ENCODE results near the gene ATXN7L3.
A peak's percentile ranks its signal among the peaks of the same experiment; 100 is the strongest.
"Not testable (repeated sequence)": the region's sequence is repeated elsewhere in the genome, so short reads cannot be mapped to it uniquely, and the experiment has no call there.

The ATXN7L3 gene

GRCh38 chr17:44199553-44200477 is at the start of gene ATXN7L3:
TSS of gene ATXN7L3 (minus strand) at chr17:44199884. CDS start at chr17:44198070, 1,814 bp downstream.
- H3K27ac ChIP-seq = peak within 1 kb of the TSS; percentile 92
- TF ChIP-seq ZFX (IDR thresholded peaks at IDR 0.05) = no peak

GRCh38 chr17:44247876-44248736 is 48.4 kb upstream of the ATXN7L3 start:
- no peak for TF ChIP-seq ZFX (IDR thresholded peaks at IDR 0.05)
- no peak for TF ChIP-seq CTCF (conservative IDR thresholded peaks at IDR 0.05)
- H3K27ac ChIP-seq = no peak overlapping the region

- no peak for TF ChIP-seq CTCF (conservative IDR thresholded peaks at IDR 0.05)
- TF ChIP-seq ZFX (IDR thresholded peaks at IDR 0.05) = no peak
- H3K27ac ChIP-seq = no peak overlapping the region
Observed at GRCh38 chr17:44247440-44247841, 47.8 kb upstream of the ATXN7L3 start.

- no peak for TF ChIP-seq ZFX (IDR thresholded peaks at IDR 0.05)
- no peak for TF ChIP-seq CTCF (conservative IDR thresholded peaks at IDR 0.05)
- H3K27ac ChIP-seq = no peak overlapping the region
Observed at GRCh38 chr17:44241106-44241624, 41.5 kb upstream of the ATXN7L3 start.

GRCh38 chr17:44237886-44238285 is 38.2 kb upstream of the ATXN7L3 start:
- not testable (repeated sequence) for H3K27ac ChIP-seq

GRCh38 chr17:44236444-44236991 is 36.8 kb upstream of the ATXN7L3 start:
- H3K27ac ChIP-seq = no peak overlapping the region
- TF ChIP-seq CTCF (conservative IDR thresholded peaks at IDR 0.05) = no peak
- TF ChIP-seq ZFX (IDR thresholded peaks at IDR 0.05) = no peak

- H3K27ac ChIP-seq = no peak overlapping the region
- TF ChIP-seq ZFX (IDR thresholded peaks at IDR 0.05) = no peak
- TF ChIP-seq CTCF (conservative IDR thresholded peaks at IDR 0.05) = no peak
Observed at GRCh38 chr17:44235583-44235936, 35.9 kb upstream of the ATXN7L3 start.

- TF ChIP-seq CTCF (conservative IDR thresholded peaks at IDR 0.05) = no peak
- no peak for TF ChIP-seq ZFX (IDR thresholded peaks at IDR 0.05)
- H3K27ac ChIP-seq = no peak overlapping the region
Observed at GRCh38 chr17:44233582-44233981, 33.9 kb upstream of the ATXN7L3 start.

Measured in C4-2B (cell line).